ENCODE measurements around the gene UBXN10.

UBXN10 gene

DNA sequence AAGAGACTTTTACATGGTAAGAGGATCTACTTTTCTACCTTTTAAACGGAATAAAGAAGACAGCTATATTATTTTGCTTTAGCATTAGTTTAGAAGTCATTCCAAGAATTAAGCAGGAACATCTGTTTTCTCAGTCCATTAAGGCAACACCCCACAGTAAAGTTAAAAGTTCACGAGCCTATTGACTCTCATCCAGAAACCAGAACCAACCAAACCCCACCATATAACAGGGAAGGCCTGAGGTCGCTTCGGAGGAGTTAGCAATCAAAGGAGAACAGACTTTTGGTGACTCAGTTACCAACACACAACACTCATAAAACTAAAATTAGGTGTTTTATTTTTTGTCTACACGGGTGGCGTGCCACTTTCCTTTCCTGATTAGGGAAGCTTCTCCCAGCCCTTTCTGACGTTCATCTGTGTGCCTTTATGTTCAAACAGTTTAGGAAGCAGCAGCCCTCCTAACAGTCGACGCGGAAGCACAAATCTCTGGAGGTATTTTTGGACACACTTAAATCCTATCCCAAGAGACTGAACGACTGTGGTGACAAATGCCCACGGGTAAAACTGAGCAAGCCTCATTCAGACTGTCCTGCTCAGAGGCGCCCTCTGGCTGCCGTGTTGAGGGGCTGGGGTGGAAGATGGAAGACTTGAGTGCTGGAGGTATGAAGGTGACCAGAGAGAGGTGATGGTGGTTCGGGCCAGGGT lies 9.0 kb downstream of the UBXN10 start:
- TF ChIP-seq CTCF (IDR thresholded peaks at IDR 0.05; ENCODE audit: extremely low read depth, missing control alignments) = peak; percentile 95
- peak; percentile 76 for DNase-seq (ENCODE audit: low spot score)

DNA sequence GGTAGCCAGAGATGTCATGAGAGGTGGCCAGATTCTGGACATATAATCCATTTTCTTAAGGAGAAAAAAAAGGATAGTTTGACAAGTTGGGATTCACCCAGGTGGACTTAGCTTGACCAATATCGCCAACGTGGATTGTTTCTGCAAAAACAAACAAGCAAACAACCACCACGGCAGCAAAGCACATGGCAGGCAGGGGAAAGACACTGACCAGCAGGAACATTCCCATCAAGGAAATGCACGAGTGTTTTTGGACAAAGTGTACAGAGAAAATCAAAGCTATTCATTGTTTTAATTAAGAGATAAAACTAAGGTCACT lies 9.5 kb downstream of the UBXN10 start:
- no peak for DNase-seq (ENCODE audit: low spot score)
- no peak for TF ChIP-seq CTCF (IDR thresholded peaks at IDR 0.05; ENCODE audit: extremely low read depth, missing control alignments)

DNA sequence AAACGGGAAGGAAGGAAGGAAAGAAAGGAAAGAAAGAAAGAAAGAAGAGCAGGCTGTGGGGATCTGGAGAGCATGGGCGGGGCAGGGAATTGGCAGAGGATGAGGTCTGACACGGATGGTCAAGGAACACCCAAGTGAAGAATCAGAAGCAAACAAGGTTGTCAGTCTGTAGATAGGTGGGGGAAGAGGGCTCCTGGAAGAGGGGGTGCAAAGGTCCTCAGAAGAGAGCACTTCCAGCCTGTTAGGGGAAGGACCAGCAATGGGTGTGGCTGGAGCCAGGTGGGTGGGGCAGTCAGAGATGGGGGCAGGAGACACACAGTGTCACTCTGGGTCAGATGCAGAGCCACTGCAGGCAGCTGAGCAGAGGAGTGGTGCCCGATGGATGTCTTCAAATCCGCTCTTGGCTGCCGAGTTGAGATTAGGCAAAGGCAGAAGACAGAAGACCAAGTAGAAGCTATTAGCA lies 11.5 kb downstream of the UBXN10 start:
- TF ChIP-seq CTCF (IDR thresholded peaks at IDR 0.05; ENCODE audit: extremely low read depth, missing control alignments) = no peak
- no peak for DNase-seq (ENCODE audit: low spot score)

DNA sequence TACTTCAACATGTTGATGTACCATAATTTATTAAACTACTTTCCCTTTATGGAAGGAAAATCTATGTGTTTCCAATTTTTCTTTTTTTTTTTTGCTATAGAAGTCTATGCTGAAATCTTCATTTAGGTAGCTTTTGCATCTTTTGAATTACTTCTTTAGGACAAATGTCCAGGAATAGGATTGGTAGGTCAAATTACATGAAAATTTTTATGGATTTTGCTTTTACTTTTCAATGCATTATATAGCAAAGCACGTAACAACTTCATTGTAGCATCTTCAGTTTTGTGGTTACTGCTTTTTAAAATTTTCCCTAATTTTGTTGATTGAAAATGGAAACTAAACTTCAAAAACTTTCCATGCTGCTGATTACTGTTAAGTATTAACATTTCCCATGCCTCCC lies 12.4 kb downstream of the UBXN10 start:
- DNase-seq (ENCODE audit: low spot score) = no peak
- TF ChIP-seq CTCF (IDR thresholded peaks at IDR 0.05; ENCODE audit: extremely low read depth, missing control alignments) = no peak

DNA sequence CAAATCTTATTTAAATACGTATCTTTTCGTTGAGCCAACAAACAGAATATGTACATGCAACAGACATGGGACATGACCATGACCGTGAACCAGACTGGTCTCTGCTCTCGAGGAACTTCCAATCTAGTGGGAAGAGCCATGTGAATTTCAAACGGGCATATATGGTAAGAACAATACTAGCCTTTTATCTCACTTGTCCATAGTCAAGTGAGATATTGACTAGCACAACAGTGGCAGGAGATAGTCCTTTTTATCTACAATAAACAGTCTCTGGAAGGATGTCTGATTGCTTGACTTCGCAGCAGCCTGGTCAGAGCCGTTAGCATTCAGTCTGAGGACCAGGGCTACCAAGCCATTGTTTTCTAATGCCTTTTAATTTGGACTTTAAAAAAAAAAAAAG lies 13.0 kb downstream of the UBXN10 start:
- DNase-seq (ENCODE audit: low spot score) = no peak
- TF ChIP-seq CTCF (IDR thresholded peaks at IDR 0.05; ENCODE audit: extremely low read depth, missing control alignments) = no peak

DNA sequence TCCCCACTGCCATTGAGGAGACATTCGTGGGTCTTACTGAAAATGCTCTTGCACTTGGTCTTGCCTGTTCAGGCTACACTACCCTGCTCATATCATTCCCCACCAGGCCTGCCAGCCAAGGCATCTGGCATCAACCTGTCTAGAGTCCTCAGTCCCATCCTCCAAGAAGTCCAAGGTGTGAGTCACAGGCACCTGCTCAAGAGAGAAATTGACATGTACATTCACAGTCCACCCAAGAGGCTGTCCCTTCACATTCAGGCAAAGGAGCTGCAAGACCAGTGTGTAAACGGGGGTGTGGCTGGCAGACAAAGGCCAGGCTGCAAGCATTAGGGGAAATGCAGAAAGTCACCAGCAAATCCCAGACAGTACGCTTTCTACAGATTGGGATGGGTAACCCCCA lies 13.5 kb downstream of the UBXN10 start:
- no peak for TF ChIP-seq CTCF (IDR thresholded peaks at IDR 0.05; ENCODE audit: extremely low read depth, missing control alignments)

DNA sequence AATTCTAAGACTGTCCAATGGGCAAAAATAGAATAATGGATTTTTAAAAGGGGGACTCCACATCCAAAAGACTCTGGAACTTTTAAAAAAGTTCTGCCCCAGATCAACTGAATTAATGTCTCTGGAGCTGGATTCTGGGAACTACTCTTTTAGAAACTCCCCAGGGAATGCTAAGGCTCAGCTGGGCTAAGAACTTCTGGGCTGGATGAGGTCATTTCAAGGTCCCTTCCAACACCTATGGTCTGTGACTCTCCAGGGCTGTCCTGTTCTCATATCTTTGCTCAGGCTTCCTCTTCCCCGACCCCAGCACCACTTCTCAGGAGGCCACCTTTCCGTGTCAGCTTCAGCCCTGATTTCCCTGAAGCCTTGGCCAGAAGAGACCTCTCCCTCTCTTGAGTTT lies 13.9 kb downstream of the UBXN10 start:
- no peak for DNase-seq (ENCODE audit: low spot score)
- no peak for TF ChIP-seq CTCF (IDR thresholded peaks at IDR 0.05; ENCODE audit: extremely low read depth, missing control alignments)

More for the DNA sequence above, 13.5 kb downstream of the UBXN10 start:
- no peak for DNase-seq (ENCODE audit: low spot score)

Data from GM20000 (cell line).